Activated naive CD4-positive, alpha-beta T cell treated with anti-CD3 and anti-CD28 coated beads, Interleukin-2, amount 10 ng/mL, durations not matched to agents 7 days and 5 days (primary cell): ENCODE data around the gene MYCBP.
"Not testable (repeated sequence)": the region's sequence is repeated elsewhere in the genome, so short reads cannot be mapped to it uniquely, and the experiment has no call there.

ENCODE experiments used
- CTCF ChIA-PET: fragments of 350-600 bp; sonication (Branson Sonifier 250); formaldehyde crosslinking; loops from one replicate; lab custom pipeline; 2021; ENCODE audit warnings: antibody characterized with exemption; lab: Charles Lee
- DNase-seq: peaks from one replicate; pipeline ENCODE4 v3.0.0-alpha.2; 2020
- H3K27ac Mint-ChIP-seq: one replicate; pipeline ENCODE4 v1.8.0; 2021; ENCODE audit warnings: mild to moderate bottlenecking, moderate library complexity, mixed read lengths
- H3K27me3 Mint-ChIP-seq: one replicate; pipeline ENCODE4 v1.8.0; 2021; ENCODE audit warnings: mild to moderate bottlenecking, mixed read lengths
- H3K36me3 Mint-ChIP-seq: one replicate; pipeline ENCODE4 v1.8.0; 2021; ENCODE audit warnings: mixed read lengths
- H3K4me1 Mint-ChIP-seq: one replicate; pipeline ENCODE4 v1.8.0; 2021; ENCODE audit warnings: mixed read lengths
- H3K4me3 Mint-ChIP-seq: one replicate; pipeline ENCODE4 v1.8.0; 2021; ENCODE audit warnings: mild to moderate bottlenecking, moderate library complexity, mixed read lengths
- H3K9me3 Mint-ChIP-seq: one replicate; pipeline ENCODE4 v1.8.0; 2021; ENCODE audit warnings: mixed read lengths

Gene MYCBP, protein sequence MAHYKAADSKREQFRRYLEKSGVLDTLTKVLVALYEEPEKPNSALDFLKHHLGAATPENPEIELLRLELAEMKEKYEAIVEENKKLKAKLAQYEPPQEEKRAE

DNA sequence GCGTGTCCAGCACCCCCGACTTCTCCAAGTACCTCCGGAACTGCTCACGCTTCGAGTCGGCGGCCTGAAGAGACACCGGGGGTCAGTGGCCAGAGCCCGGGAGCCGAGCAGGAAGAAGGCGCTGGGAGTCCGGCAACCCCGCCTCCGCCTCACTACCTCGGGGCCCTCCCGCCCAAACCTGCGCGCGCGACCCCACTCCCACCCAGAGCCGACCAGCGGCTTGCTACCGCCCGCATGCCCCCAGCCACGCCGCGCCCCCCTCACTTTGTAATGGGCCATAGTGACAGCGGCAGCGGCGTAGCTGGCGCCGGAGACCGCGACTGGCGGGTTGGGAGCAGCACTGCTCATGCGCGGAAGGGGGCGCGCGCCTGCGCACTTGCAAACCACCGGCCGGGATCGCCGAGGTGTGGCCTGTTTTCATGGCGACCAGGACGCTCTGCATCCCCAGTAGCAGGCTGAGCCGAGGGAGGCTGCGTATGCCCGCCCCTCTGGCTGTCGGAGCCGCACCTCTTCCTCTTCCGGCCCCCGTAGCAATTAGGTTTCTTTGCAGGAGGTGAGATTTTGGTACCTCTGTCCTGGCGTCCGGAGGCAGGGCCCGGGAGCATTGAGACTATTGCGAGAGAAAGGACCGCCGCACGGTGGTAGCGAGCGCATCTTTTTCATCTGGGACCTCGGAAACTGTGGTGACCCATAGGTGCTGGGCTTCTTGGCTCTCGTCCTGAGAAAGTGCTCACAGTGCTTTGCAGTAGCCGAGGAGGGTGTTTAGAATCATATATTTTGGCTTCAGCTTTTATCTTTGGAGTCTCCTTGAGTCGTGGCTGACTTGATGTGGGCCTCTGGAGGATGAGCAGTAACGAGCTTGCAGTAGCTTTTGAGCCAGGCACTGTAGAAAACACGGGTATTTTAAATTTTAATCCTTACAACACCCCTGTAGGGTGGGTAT lies at the start of gene MYCBP:
TSS of gene MYCBP (minus strand) at position 322 of the 943 bp plus-strand sequence. CDS start at position 279, 43 bp downstream.
- H3K27ac Mint-ChIP-seq, result peak within 1 kb of the TSS; percentile 83
- H3K4me1 Mint-ChIP-seq, result peaks cover 39% of the 10 kb centered on the region

DNA sequence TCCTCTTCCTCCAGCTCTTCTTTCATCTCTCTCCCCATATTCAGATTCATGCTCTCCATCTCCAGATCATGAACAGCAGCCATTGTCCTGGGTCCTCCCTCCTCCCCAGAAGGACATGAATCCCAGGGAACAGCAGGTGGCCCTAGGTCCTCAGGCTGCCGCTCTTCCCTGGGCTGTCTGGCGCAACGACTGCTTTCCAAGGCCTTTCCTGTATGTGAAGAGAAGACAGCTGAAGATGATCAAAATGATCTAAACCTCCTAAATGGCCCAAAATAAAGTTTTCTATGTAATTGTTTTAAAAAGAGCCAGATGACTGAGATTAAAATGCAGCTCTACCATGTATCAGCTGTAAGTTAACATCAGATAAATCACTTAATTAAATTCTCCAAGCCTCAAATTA lies 46.0 kb upstream of the MYCBP start:
- CTCF ChIA-PET, result no interaction called here
- Mint-ChIP-seq H3K4me3 (no peak overlapping the region), H3K4me1 (no peaks in the 10 kb centered on the region), H3K27ac (no peak overlapping the region), H3K9me3 (no peaks in the 10 kb centered on the region), H3K27me3 (peaks cover 20% of the 10 kb centered on the region), H3K36me3 (no peaks in the 10 kb centered on the region)
- no peak for DNase-seq

More for the DNA sequence above, at the start of gene MYCBP:
- peak; percentile 98 for DNase-seq
- peak within 1 kb of the TSS; percentile 92 for H3K4me3 Mint-ChIP-seq
- CTCF ChIA-PET, result interaction anchor here (1.0 kb wide), 1 partner anchor 219 kb away, joined by 3 read pairs; no protein-coding TSS in a partner anchor
- no peaks in the 10 kb centered on the region for H3K27me3 Mint-ChIP-seq
- peaks cover 12% of the 10 kb centered on the region for H3K36me3 Mint-ChIP-seq
- H3K9me3 Mint-ChIP-seq, result no peaks in the 10 kb centered on the region

DNA sequence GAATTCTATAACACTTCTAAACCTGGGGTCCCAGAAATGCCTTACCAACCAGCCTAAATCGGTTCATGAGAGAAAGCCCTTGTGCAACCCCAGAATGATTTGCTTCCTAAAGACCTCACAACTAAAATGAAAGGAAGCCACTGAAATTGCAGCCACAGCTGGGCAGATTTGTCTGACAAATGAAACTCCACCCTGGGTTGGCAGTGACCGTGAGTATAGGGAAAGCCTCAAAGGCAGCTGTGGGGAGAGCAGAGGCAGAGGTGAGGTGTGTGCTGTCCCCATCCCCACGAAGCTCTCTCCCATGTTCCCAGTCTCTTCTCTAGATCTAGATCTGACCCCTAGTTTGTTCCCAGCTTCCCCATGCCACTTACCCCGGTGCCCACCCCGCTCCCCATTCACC lies 45.4 kb upstream of the MYCBP start:
- Mint-ChIP-seq H3K27ac (no peak overlapping the region), H3K4me1 (no peaks in the 10 kb centered on the region)
- CTCF ChIA-PET, result interaction anchor here (0.7 kb wide), 1 partner anchor 468 kb away, joined by 3 read pairs; no protein-coding TSS in a partner anchor

DNA sequence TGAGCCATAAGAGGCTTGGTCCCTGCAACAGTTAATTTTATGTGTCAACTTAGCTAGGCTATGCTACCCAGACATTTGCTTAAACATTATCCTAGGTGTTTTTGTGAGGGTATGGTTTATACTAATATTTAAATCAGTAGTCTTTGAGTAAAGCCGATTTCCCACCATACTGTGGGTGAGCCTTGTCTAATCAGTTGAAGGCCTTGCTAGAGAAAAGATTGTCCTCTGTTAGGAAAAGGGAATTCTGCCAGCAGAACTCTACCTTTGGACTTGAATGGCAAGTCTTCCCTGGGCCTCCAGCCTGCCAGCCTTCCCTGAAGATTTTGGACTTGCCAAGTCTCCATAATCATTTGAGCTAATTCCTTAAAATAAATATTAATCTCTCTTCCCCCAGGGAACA lies 44.6 kb upstream of the MYCBP start:
- Mint-ChIP-seq H3K36me3 (no peaks in the 10 kb centered on the region), H3K9me3 (no peaks in the 10 kb centered on the region), H3K4me3 (no peak overlapping the region), H3K27me3 (peaks cover 14% of the 10 kb centered on the region), H3K27ac (no peak overlapping the region), H3K4me1 (no peaks in the 10 kb centered on the region)
- CTCF ChIA-PET, result interaction anchor here (0.7 kb wide), 1 partner anchor 469 kb away, joined by 3 read pairs; no protein-coding TSS in a partner anchor
- no peak for DNase-seq

More for the DNA sequence above, 45.4 kb upstream of the MYCBP start:
- no peak for DNase-seq
- H3K9me3 Mint-ChIP-seq, result no peaks in the 10 kb centered on the region
- H3K4me3 Mint-ChIP-seq, result no peak overlapping the region
- H3K36me3 Mint-ChIP-seq, result no peaks in the 10 kb centered on the region
- peaks cover 15% of the 10 kb centered on the region for H3K27me3 Mint-ChIP-seq

DNA sequence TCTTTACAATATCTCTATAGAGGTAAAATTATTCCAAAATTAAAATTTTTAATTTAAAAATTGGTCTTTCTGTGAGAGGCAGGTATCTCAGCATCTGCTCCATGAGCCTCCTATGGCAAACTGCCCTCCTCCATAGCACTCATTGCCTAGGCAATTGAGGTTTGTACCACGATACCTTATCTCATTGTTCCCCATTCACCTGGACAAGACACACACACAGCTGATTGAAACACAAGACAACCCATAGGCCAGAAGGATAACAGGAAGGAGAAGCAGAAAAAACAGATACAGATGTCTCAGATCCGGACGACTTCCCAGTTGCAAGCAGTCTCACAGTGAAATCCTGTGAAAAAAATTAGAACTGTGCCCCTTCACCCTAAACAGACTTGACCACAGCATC lies 44.2 kb upstream of the MYCBP start:
- Mint-ChIP-seq H3K27ac (no peak overlapping the region), H3K36me3 (no peaks in the 10 kb centered on the region), H3K4me1 (no peaks in the 10 kb centered on the region), H3K9me3 (no peaks in the 10 kb centered on the region), H3K4me3 (no peak overlapping the region), H3K27me3 (peaks cover 14% of the 10 kb centered on the region)
- no peak for DNase-seq
- CTCF ChIA-PET, result no interaction called here

DNA sequence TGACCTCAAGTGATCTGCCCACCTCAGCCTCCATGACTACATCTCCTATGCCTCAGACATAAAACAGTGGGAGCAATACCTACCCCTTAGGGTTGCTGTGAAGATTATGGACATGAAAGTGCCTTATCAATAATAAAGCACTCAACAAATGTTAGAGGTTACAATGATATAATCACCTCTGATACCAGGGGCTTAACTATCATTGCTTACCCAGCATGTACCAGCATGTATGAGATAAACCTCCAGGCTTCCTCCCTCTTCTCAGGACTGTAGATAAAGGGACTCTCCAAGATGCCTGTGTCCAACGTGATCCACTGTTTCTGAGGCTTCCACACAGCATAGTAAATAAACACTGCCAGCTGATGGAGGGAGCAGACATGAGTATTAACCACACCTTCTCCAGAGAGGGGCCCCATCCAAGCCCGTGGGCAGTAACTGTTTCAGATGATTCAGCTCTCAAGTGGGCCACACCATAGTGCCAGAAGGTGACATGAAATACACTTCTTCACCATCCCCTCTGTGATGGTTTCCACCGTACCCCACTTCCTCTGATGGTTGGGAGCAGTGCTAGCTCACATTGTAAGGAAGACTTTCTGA lies 42.3 kb upstream of the MYCBP start:
- Mint-ChIP-seq H3K27ac (peak overlapping the region; percentile 28), H3K9me3 (no peaks in the 10 kb centered on the region), H3K27me3 (peaks cover 6% of the 10 kb centered on the region)

DNA sequence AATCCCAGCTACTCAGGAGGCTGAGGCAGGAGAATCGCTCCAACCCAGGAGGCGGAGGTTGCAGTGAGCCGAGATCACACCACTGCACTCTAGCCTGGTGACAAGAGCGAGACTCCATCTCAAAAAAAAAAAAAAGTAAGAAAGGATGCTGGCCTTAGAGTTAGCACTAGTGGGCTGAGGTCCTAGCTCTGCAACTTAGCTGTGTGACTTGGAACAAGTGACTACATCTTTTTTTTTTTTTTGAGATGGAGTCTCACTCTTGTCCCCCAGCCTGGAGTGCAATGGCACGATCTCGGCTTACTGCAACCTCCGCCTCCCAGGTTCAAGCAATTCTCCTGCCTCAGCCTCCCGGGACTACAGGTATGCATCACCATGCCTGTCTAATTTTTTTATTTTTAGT lies 41.8 kb upstream of the MYCBP start:
- H3K9me3 Mint-ChIP-seq, H3K36me3 Mint-ChIP-seq, CTCF ChIA-PET, DNase-seq, H3K4me1 Mint-ChIP-seq, H3K27me3 Mint-ChIP-seq, H3K4me3 Mint-ChIP-seq: not testable (repeated sequence)
- peak overlapping the region; percentile 28 for H3K27ac Mint-ChIP-seq

More for the DNA sequence above, 42.3 kb upstream of the MYCBP start:
- DNase-seq, result no peak
- CTCF ChIA-PET, result no interaction called here
- Mint-ChIP-seq H3K36me3 (no peaks in the 10 kb centered on the region), H3K4me3 (no peak overlapping the region), H3K4me1 (no peaks in the 10 kb centered on the region)

DNA sequence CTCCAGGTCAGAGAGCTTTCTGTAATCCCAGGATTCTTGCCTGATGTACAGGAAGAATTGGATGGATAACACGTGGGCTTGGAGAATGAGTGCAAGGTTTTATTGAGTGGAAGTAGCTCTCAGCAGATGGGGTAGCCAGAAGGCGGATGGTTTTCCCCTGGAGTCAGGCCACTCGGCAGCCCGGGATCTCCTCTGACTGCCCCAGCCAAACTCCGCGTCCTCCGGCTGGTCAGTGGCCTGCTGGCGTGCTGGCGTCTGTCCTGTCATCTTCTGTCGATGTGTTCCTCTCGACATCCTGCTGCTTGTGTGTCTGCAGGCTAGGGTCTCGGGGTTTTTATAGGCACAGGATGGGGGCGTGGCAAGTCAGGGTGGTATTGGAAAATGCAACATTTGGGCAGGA lies 35.7 kb upstream of the MYCBP start:
- Mint-ChIP-seq H3K27ac (no peak overlapping the region), H3K9me3 (peaks cover 4% of the 10 kb centered on the region), H3K27me3 (no peaks in the 10 kb centered on the region), H3K4me1 (no peaks in the 10 kb centered on the region), H3K36me3 (no peaks in the 10 kb centered on the region), H3K4me3 (no peak overlapping the region)
- DNase-seq, result no peak
- CTCF ChIA-PET, result no interaction called here

DNA sequence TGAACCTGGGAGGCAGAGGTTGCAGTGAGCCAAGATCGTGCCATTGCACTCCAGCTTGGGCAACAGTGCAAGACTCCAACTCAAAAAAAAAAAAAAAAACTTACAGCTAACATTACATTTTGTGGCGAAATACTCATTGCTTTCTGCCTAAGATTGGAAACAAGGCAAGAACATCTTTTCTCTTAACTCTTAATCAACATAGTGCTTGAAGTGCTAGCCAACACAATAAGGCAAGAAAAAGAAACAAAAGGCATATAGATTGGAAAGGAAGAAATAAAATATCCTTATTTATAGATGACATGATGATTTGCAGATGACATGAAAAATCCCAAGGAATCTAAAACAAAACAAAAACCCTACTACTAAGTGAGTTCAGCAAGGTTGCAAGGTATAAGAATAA lies 32.8 kb upstream of the MYCBP start:
- CTCF ChIA-PET, result no interaction called here
- peaks cover 4% of the 10 kb centered on the region for H3K9me3 Mint-ChIP-seq
- no peak for DNase-seq
- no peak overlapping the region for H3K27ac Mint-ChIP-seq
- H3K36me3 Mint-ChIP-seq, result no peaks in the 10 kb centered on the region
- H3K4me1 Mint-ChIP-seq, result no peaks in the 10 kb centered on the region
- no peak overlapping the region for H3K4me3 Mint-ChIP-seq
- no peaks in the 10 kb centered on the region for H3K27me3 Mint-ChIP-seq

DNA sequence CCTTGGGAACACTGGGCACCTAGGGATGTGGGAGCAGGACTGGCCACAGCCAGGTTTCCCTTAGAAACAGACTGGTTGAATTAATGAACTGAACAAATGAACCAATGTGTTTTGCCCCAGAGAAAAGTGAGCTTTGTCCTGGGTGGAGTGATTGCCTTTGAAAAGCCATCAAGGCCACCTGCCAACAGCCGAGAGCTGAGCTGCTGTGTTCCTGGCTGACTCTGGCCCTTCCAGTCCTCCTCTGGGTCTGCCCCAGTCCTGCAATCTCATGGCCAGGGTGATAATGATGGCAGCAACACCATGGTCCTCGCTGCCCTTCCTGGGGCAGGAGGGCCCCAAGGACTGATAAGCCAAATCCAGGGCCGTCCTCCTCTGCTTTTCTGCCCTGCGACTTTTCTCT lies 26.4 kb upstream of the MYCBP start:
- no peaks in the 10 kb centered on the region for H3K36me3 Mint-ChIP-seq
- CTCF ChIA-PET, result no interaction called here

DNA sequence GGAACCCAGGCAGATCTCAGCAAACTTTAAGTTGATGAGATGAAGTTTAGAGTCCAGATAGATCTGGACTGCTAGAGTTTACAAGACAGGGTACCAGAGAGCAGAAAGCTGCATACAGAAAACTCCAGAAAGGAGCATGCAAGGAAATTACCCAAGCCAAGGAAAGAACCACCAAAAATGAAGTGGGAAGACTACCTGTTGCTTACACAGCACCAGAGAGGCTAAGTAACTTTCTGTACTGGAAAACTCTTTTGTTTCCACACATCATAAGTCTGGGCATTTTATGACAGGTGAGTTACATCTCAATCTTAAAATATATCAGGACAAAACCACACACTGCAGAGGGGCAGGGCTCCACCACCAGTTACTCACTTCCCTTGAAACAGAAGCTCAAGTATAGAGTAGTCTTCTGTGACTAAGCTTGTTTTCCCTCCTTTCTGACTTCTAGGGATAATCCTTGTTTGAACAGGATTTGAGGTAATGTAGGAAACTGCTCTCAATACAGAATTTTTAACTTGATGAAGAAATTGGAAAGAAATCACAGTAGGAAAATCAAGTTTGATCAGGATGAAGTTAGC lies 25.6 kb upstream of the MYCBP start:
- Mint-ChIP-seq H3K27me3 (no peaks in the 10 kb centered on the region), H3K27ac (no peak overlapping the region), H3K9me3 (no peaks in the 10 kb centered on the region), H3K4me1 (peaks cover 2% of the 10 kb centered on the region), H3K36me3 (no peaks in the 10 kb centered on the region), H3K4me3 (no peak overlapping the region)
- CTCF ChIA-PET, result no interaction called here
- DNase-seq, result no peak

More for the DNA sequence above, 26.4 kb upstream of the MYCBP start:
- Mint-ChIP-seq H3K9me3 (no peaks in the 10 kb centered on the region), H3K4me3 (no peak overlapping the region), H3K27ac (no peak overlapping the region), H3K4me1 (peaks cover 2% of the 10 kb centered on the region), H3K27me3 (no peaks in the 10 kb centered on the region)
- no peak for DNase-seq

DNA sequence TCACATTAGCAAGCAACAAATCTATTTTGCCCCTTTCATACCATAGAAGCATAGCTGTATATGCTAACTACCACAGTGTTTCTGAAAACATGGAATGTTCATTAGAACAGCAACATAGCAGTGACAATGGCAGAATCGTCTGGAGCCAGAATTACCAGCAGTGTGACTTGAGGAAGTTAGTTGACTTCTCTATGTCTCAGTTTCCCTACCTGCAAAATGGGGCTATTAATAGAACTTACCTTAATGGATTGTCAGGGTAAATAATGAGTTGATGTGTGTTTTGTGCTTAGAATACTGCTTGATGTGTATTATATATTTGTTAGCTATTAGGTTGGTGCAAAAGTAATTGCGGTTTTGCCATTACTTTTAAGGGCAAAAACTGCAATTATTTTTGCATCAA lies 23.0 kb upstream of the MYCBP start:
- CTCF ChIA-PET, result no interaction called here
- no peak overlapping the region for H3K27ac Mint-ChIP-seq
- no peaks in the 10 kb centered on the region for H3K36me3 Mint-ChIP-seq

DNA sequence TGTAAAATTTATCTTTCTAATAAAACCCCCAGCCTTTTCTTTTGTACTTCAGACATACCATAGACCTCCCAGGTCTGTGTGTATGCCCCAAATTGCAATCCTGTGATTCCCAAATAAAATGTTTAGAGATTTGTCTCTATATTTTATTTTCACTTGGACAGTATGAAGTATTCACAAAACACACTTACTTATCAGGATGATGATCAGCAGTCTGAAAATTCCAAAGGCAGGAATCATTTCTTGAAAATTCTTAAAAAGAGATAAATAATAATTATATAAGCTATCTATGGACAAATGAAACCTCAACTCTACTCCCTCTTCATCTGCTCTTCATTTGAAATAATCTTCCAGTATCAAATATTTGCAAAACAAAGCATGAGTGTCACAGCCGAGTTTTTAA lies 19.8 kb upstream of the MYCBP start:
- Mint-ChIP-seq H3K4me3 (no peak overlapping the region), H3K36me3 (no peaks in the 10 kb centered on the region), H3K27me3 (peaks cover 4% of the 10 kb centered on the region), H3K4me1 (no peaks in the 10 kb centered on the region), H3K9me3 (no peaks in the 10 kb centered on the region), H3K27ac (no peak overlapping the region)
- CTCF ChIA-PET, result no interaction called here
- DNase-seq, result no peak

More for the DNA sequence above, 23.0 kb upstream of the MYCBP start:
- Mint-ChIP-seq H3K9me3 (no peaks in the 10 kb centered on the region), H3K4me1 (peaks cover 2% of the 10 kb centered on the region), H3K4me3 (no peak overlapping the region), H3K27me3 (no peaks in the 10 kb centered on the region)
- no peak for DNase-seq

DNA sequence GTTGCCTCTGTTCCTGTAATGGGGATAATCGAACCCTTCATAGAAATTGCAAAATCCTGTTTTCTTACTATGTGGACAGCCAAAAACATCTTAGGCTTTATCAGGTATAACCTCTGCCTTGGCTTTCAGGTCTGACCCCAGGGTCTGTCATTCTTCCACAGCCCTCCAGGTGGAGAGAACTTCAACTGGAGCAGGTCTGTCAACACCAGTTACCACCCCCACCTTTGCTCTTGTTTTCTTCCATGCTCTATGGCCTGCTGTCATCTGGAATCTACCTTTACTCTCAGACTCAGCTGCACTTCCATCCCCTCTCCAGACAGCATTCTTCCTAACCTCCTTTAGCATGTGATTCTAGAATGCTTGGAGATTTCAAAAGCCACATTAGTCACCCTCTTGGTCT lies 18.6 kb upstream of the MYCBP start:
- Mint-ChIP-seq H3K27ac (no peak overlapping the region), H3K27me3 (peaks cover 12% of the 10 kb centered on the region), H3K4me1 (no peaks in the 10 kb centered on the region), H3K4me3 (no peak overlapping the region), H3K9me3 (no peaks in the 10 kb centered on the region), H3K36me3 (no peaks in the 10 kb centered on the region)
- DNase-seq, result peak; percentile 30
- CTCF ChIA-PET, result interaction anchor here (0.7 kb wide), 1 partner anchor 1866 kb away, joined by 3 read pairs; no protein-coding TSS in a partner anchor
